NCI-H510A (cell line): ENCODE data around the gene TRIM9.

Experiments
- DNase-seq: peaks from one replicate; lab custom pipeline; 2025; lab: John Stamatoyannopoulos, UW

The TRIM9 gene

DNA sequence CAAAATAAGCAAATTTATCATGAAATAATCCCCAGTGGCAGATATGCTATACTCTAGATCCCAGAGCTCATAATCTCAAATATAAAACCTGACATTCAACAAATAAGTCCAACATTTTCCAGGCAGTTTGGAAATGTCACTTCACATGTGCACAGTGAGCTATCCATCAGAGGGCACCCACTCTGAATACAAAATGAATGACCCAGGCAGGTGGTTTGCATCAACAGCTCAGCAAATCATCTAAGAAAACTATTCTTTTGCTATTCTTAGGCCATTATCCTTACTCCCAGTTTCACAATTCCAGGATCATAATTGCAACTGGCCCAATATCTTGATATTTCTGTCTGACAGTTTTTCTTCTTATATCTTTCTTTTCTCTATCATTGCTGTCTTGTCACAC is 38.5 kb downstream of the TRIM9 start:
- DNase-seq = no peak

DNA sequence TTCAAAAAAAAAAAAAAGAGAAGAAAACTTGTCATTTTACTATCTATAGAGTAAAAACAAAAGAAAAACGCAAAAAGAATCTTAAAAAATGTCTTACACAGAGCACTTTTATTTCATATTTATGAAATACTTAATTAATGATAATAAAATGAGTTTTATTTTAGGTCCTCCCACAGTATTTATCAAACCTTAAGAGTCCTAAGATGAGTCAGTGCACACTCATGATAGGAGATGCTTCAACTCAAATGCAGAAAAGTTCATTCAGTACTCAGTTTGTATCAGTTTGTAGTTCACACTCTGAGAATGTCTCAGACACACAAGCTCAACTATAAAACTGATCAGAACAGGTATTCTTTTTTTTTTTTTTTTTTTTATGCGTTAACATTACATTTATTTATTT is 41.7 kb downstream of the TRIM9 start:
- no peak for DNase-seq

DNA sequence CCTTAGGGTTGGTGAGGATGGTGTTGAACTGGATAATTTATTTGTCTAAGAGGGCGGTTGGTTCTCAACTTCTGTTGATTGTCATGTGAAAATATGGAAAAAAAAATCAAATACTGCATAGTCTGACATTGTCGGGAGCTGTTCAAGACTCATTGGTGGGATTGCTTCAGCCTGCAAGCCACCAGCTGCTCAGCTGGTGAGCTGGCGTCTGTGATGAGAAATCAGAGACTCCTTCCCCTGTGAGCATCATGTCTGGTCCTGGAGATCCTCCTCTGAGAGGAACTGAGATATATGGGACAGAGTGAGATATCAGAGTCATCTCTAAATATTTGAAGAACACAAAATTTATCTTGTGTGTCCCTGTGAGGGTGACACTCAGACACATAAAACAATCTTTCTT is 49.9 kb downstream of the TRIM9 start:
- DNase-seq = no peak

DNA sequence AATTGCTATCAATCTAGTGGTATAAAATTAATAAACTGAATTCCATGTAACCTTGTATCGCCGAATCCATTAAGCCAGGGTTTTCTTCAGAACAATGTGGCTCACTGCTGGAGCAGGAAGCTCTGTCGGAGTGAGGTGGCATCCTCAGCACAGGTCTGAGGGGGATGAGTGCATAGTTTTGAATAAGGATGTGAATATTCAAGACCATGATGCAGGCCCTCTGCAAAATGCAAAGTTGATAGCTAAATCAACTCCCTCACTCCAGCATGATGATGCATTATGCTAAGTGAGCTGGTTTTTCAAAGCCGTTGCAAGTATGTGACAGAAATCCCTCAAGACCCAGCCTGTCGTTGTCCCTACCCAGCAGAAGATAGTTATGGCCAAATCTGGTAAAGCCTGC is 53.0 kb downstream of the TRIM9 start:
- DNase-seq = no peak

DNA sequence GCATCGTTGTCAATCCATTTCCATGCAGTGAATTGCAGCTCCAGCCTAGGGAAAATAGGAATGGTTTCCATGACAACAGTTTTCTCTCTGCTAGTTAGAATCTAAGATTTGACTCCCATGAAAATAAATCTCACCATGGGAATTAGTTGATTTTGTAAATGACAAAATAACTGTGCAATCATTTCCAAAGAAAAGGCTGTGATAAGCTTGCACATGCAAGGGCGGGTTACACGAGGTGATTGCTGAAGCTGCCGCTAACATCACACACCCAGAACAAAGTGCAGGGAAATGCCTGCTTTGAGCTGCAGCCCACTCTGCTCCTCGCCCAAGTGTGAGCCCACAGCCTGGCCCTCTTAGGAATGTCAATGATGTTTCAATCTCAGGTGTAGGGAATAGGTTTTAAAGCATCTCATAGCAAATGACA is 53.8 kb downstream of the TRIM9 start:
- no peak for DNase-seq

DNA sequence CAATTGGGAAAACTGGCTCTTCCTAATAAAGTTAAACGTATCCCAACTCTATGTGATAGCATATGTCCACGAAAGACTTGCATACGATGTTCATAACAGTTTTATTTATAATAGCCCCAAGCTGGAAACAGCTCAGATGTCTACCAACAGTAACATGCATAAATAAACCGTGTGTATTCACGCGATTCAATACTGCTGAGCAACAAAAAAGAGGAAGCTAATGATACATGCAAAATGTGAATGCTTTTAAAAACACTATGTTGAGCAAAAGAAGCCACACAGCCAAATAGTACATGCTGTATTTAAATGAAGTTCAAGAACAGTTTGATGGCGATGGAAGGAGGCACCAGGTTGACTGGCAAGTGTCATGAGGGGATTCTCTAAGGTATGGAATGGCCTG is 55.7 kb downstream of the TRIM9 start:
- no peak for DNase-seq

DNA sequence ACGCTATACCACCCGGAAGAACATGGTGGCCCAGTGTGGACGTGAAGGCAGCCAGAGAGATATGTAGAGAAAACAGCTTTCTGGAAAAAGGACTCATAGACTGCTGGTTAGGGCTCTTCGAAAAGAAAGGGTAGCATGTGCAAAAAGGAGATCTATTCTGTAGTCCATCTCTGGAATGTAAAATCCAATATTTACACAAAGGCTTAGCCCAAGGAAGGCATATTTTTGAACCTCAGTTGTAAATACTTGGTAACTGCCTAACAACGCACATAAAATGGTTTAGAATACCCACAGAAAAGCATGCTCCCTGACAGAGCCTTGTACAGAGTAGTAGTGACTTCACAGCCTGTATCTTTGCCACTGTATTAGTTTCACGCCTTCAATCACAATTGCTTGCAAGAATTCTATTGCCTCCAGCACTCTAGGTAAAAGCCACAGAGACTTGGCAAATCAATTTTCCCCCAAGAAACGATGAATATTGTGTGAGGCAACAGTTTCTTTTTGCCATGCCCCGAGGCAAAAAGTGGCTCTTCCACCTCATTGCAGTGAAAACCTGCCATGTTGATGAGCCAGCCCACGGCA is 59.2 kb downstream of the TRIM9 start:
- no peak for DNase-seq

DNA sequence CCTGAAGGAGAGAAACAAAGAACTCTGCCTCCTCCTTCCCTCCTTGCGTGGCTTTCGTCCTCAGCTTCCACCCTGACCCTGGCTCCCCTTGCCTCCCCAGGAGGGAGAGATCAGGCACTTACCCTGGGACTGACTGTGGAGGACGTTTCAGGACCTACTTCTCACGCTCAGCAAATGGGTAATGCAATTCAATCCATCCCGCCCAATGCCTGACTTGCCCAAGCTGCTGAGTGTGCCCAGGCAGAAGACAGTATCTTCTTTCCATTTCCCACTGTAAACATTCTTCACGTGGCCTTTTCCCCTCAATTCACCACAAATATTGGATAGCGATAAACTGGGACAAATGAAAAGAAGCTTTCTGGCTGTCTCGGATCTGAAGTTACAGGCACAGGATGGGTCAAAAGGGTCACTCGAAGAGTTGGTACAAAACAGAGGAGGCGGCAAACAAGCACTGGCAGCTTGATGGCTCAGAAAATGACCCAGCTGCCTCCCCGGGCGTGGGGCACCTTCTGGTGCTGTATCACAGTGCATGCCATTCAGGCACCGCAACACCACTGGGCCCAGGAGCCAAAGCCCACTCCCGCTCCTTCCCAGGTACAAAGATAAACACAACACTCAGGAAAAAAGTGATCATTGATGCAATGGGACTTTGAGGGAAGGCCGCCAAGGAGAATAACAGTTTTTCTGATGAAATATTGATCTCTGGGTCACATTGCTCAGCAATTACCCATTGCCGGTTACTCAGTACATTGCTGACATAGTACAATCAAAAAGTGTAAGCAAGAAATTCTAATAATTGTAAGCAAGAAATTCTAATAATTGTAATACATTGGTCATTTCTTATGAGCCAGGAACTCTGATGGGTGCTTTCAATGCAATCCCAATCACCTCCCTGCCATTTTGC is 65.8 kb downstream of the TRIM9 start:
- no peak for DNase-seq

DNA sequence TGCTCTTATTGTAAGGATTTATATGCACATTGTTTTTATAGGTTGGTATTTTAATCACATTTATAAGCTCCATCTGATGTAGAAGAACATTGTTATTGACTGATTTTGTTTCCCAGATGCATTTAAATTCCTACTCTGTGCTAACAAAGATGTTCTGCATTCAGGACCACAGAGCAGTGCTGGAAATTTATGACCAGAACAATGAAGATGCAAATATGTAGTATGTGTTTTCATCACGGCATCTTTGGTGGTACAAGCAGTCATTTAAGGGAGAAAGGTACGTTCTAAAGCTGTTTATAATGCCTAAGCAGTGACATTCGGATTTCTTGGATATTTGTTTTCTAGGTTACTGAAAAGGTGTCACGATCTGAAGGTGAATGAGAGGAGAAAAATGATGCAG is 66.5 kb downstream of the TRIM9 start:
- no peak for DNase-seq

DNA sequence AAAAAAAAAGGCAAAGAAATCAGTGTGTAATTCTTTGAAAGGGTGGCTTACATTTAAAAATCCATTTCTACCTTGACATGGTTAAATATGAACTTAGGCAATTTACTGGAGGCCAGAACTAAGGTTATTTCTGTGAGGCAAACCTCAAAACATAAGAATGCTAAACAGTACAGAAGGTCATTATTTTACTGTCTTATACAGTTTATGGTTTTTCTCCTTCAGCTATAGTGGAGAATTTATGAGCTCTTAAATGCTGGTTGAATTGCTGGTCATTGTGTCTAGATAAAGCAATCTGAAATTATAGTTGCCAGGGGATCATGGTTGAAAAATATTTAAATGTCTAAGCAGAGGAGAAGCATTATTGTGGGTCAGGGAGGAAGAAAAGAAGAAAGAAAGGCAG is 70.5 kb downstream of the TRIM9 start:
- DNase-seq = no peak

DNA sequence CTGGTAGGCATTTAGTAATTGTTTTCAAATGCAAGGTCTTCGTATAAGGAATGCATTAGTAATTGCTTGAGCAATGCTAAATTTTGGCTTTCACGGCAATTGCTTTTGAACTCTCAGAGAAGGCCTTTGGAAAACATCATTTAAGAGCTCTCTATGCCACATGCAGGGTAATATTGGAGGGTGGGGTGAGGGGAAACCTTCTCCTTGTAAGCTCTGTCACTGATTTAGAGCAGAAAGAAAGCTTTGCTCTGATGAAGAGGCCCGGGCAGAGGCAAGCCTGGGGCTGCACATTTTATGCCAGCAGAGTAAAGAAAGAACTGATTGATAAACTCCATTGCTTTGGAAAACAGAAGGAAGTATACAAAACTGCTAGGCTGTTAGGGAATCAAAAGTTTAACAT is 70.9 kb downstream of the TRIM9 start:
- DNase-seq = no peak

DNA sequence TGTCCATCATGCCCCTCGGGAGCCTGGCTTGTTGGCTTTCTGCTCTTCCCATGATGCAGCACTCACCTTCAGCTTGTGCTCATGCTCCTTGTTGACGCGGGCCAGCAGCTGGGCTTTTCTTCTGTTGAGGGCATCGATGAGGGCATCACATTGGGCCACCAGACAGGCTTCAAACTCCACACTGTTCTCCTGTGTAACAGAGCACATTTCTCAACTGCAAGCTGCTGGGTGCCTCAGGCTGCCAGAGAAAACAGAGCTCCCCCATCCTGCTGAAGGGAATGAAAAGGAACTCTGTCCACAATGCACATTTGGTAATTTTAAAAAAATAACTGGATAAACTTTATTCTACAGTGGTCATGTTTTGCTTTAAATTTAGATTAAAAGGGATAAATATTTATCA is 72.1 kb downstream of the TRIM9 start:
- no peak for DNase-seq

DNA sequence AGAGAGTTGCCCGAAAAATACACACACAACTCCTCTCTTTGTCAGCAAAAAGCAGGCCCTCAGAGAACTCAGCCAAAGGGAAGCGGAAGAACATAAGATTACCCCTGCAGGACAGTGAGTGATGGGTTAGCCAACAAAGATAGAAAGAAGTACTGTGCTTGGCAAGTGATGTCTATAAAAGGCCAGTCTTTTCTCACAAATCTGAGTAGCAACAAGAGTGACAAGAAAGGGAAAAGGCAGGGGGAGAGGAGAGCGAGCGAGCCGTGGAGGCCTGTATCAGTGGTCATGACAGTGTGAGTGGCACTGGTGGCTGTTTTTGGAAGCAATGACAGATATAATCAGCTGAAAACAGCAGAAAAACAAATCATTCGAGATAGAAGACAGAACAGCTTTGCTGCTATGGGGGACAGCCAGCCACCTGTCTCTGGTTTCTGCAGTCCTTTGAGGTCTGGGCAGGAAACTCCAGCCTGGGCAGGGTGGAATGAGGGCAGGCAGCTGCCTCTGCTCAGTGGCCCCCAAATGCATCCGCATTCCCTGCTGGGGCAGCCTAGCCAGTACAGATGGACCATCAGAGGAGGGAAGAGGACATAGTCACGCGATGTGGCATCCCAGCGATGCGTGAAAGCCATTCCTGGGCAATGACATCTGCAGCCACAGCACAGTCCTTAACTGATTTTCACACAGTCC is 74.7 kb downstream of the TRIM9 start:
- DNase-seq = no peak

DNA sequence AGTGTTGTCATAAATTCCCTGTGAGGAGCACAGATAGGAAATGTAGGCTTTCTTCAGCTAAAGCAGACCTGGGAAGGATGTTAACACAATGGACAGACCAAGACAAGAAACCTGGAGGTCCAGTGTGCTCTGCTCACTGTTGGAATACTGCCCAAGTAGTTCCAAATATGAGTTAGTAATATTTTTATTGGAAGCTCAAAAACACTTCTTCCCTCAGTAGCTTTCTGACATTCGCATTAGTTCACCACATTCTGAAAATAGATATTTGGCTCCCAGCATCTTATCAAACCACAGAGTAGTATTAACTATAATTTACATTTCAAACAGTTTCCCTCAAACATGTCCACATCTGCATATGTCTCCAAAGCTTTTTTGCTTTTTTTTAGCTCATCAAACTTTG is 75.8 kb downstream of the TRIM9 start:
- DNase-seq = no peak

DNA sequence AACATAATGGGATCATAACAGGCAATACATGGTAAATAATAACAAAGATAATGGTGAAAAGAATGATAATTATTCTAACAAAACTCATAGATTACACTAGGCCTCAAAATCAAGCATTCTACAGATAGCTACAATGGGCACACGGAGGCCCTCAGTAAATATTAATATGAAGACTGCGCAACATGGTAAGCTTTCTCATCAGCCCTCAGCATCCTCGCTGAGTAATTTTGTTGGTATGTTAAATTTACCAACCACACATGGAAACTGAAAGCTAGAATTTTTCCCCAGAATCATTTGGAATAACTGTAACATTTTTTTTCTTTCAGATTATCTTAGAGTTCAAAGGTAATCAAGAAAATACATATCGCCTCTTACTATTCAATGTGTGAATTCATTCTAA is 76.4 kb downstream of the TRIM9 start:
- no peak for DNase-seq

DNA sequence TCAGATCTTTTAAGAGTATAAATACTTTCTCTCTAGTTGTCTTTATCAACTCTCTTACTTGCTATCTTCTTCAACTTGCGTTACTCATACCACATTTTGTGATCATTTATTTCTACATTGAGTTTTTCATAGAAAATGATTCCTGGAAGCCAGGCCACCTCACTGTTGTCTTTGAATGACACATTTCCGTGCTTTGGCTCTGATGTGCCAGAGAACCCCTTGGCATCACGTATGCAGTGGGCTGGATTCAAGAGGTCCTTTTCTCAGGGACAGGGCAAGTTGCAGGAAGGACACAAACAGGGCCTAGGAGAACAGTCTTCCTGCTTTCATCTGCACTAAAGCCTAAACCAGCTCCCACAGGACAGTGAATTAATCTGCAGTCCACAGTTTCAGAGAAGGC is 80.3 kb downstream of the TRIM9 start:
- no peak for DNase-seq

DNA sequence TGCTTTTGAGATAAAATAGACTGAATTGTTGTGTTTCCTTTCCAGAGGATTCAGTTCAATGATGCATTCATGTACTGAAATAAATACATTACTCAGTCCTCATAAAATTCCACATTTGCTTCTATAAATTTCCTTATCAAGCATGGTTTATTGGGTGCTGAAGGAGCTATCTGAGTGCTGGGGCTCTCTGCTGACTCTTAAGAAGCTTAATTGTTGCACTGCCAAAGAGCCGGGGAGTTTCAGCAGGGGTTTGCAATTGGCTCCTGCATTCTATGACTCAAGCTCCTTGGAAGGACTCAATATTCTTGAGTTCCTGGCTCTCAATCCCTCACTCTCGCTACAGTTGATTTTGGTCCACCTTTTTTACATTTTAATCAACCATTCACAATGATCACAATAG is 80.8 kb downstream of the TRIM9 start:
- no peak for DNase-seq

DNA sequence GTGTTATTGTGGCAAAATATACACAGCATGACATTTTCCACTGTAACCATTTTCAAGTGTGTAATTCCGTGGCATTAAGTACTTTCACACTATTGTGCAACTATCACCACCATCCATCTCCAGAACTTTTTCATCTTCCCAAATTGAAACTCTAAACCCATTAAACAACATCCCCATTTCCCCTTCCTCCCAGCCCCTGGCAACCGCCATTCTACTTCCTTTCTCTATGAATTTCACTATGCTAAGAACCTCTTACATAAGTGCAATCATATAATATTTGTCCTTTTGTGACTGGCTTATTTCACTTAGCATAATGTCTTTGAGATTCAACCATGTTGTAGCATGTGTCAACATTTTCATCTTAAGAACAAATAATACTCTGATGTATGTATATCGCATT is 82.8 kb downstream of the TRIM9 start:
- DNase-seq = no peak

DNA sequence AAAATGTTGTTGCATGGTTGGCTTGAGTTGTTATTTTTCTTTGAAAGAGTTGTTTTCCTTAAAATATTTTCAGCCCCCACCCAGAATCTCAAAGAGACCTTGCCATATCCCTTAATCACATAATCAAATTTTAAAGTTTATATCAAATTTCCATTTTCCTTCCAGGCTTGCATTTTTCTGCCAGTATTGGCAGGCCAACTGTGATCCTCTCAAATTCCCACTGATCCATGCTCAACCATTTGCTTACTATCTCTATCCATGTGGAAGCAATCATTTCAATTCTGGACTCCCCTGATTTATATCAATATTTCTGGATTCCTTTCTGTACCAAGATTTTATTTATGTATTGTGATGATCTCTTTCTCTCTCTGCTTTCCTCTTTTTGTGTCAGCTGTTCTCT is 86.5 kb downstream of the TRIM9 start:
- no peak for DNase-seq

DNA sequence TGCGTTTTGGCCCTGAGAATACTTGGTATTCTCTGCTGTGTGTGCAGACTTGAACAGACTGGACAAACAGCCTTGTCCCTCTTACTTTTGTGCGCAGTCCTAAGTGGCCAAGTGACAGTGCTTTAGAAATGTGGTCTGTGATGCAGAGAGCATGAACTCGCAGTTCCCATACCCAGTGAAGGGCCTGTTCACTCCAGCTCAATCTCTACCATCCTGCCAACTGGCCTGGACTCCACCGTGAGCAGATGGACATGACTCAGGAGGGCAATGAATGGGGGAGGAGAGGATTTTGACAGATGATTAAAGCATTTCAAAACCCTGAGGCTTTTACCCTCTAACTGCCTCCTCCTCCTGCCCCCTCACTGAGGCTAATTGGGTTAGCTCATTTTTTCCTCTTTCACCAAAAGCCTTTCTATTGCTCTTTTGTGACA is 88.1 kb downstream of the TRIM9 start:
- no peak for DNase-seq

DNA sequence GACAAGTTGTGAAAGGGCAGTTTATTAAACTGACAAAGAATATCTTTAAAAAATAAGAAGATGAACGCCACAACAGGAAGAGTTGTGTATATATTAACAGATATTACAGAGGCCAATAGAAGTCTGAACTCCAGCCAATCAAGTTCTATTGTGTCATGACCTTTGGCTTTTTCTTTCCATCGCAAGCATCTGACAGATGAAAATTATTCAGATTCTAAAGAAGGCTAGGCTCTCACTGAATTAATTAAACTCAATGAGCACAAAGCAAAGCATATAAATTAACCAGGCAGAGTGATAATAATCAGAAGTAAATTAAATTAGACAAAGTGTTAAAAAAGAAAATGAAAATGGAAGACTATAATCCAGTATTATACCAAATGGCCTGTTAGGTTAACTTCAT is 88.6 kb downstream of the TRIM9 start:
- DNase-seq = no peak

DNA sequence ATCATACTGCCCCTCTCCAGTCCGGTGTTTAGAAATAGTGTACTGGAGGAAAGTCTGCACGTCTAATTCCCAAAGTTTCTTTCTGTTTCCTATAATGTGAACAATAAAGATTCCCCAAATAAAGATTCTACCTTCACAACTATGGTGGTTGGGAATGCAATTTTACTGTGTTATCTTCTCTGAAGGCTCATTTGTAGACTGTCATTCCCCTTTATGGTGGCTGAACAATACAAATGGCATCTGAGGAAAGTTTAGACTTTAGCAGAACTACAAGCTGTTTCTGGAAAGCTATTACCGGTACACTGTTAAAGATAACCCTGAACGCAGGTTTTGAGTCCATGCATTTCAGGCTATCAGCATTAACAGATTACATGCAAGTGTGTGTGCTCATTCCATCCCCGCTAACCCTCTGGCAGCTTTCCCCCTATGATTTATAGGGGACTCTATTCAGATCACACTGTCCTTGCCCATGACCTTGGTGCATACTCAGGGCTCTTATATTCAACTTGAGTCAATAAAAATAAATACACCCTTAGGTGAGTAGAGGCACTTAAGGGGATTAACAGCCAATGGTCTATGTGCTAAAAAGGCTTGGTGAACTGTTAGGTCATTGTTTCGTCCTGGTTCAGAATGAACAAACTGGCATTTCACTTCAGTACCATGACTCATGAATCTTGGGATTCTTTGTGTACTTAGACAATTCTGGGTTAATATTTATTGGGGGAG is 89.9 kb downstream of the TRIM9 start:
- DNase-seq = no peak
